GM23338 (cell line): ENCODE results near the gene ANO4. TPM values are rescaled to one million over a fixed set of nuclear protein-coding genes. Genes with fewer than 3 reads are reported as not detected.

Experiments
- ATAC-seq: fragments of 200-7000 bp; cut with Tn5 transposase; 3 replicates; pipeline ENCODE4 v1.9.1; 2020
- DNase-seq: peaks from one replicate; pipeline ENCODE4 v3.0.0-alpha.2; 2015; ENCODE audit warnings: low spot score
- H2AFZ ChIP-seq: fragments of 200-600 bp; sonication (generic); 2 replicates; pipeline ENCODE4 v1.8.0; 2016; ENCODE audit warnings: antibody characterized with exemption, mild to moderate bottlenecking, moderate library complexity
- H3F3A ChIP-seq: fragments of 200-600 bp; sonication (generic); replicated peaks from 2 replicates; pipeline ENCODE4 v1.8.0; 2017; ENCODE audit warnings: antibody characterized with exemption, mixed run types, low read depth
- H3K27ac ChIP-seq: fragments of 200-600 bp; sonication (generic); 2 replicates; pipeline ENCODE4 v1.6.1; 2016; ENCODE audit warnings: low read depth
- H3K27me3 ChIP-seq: fragments of 200-600 bp; sonication (generic); 2 replicates; pipeline ENCODE4 v1.8.0; 2016; ENCODE audit warnings: mild to moderate bottlenecking, mixed run types, moderate library complexity; ENCODE audit not compliant: insufficient read depth
- H3K36me3 ChIP-seq: fragments of 200-600 bp; sonication (generic); 2 replicates; pipeline ENCODE4 v1.8.0; 2016; ENCODE audit warnings: mild to moderate bottlenecking; ENCODE audit not compliant: insufficient read depth
- H3K4me1 ChIP-seq: fragments of 200-600 bp; sonication (generic); 2 replicates; pipeline ENCODE4 v1.8.0; 2016; ENCODE audit warnings: mild to moderate bottlenecking, moderate library complexity; ENCODE audit not compliant: insufficient read depth
- H3K4me2 ChIP-seq: fragments of 200-600 bp; sonication (generic); 2 replicates; pipeline ENCODE4 v1.7.1; 2017; ENCODE audit warnings: mixed run types
- H3K4me3 ChIP-seq: fragments of 200-600 bp; sonication (generic); 2 replicates; pipeline ENCODE4 v1.6.1; 2016; ENCODE audit warnings: mixed run types
- H3K79me2 ChIP-seq: fragments of 200-600 bp; sonication (generic); replicated peaks from 2 replicates; pipeline ENCODE4 v1.8.0; 2017; ENCODE audit warnings: mild to moderate bottlenecking; ENCODE audit not compliant: insufficient read depth
- H3K9me2 ChIP-seq: fragments of 200-600 bp; sonication (generic); 2 replicates; pipeline ENCODE4 v1.8.0; 2017; ENCODE audit not compliant: insufficient read depth
- H4K20me1 ChIP-seq: fragments of 200-600 bp; sonication (generic); replicated peaks from 2 replicates; pipeline ENCODE4 v1.8.0; 2017; ENCODE audit warnings: mild to moderate bottlenecking; ENCODE audit not compliant: insufficient read depth
- H3K27ac Mint-ChIP-seq: 2 replicates; pipeline ENCODE4 v1.8.0; 2020; ENCODE audit warnings: inconsistent platforms, mild to moderate bottlenecking, moderate library complexity, mixed read lengths
- H3K27me3 Mint-ChIP-seq: 3 replicates; pipeline ENCODE4 v1.8.0; 2022; ENCODE audit warnings: low read depth, mild to moderate bottlenecking, moderate library complexity, mixed read lengths, inconsistent platforms; ENCODE audit not compliant: insufficient read depth, poor library complexity
- H3K36me3 Mint-ChIP-seq: 3 replicates; pipeline ENCODE4 v1.8.0; 2021; ENCODE audit warnings: low read depth, mild to moderate bottlenecking, inconsistent platforms, moderate library complexity, mixed read lengths
- H3K4me1 Mint-ChIP-seq: 3 replicates; pipeline ENCODE4 v1.8.0; 2020; ENCODE audit warnings: mild to moderate bottlenecking, inconsistent platforms, mixed read lengths
- H3K4me3 Mint-ChIP-seq: 3 replicates; pipeline ENCODE4 v1.8.0; 2021; ENCODE audit warnings: moderate library complexity, mild to moderate bottlenecking, inconsistent platforms, mixed read lengths
- H3K9me3 Mint-ChIP-seq: 3 replicates; pipeline ENCODE4 v1.8.0; 2020; ENCODE audit warnings: moderate library complexity, mild to moderate bottlenecking, inconsistent platforms, mixed read lengths
- CREB1 ChIP-seq: fragments of 250-450 bp; sonication (Bioruptor Pico); IDR thresholded peaks from 2 replicates; pipeline ENCODE4 v1.5.0; 2020; ENCODE audit warnings: low read depth, mild to moderate bottlenecking, moderate library complexity
- CTCF ChIP-seq, 2 experiments: fragments of 200-600 bp in 1 of 2; sonication (generic) in 1 of 2; conservative IDR thresholded peaks; 2 replicates each; pipeline versions ENCODE4 v1.5.1 to v1.6.1; 2016 to 2017; ENCODE audit warnings: antibody characterized with exemption in 2 of 2, low read depth in 2 of 2, mild to moderate bottlenecking in 2 of 2, moderate library complexity in 1 of 2
- ETS1 ChIP-seq: IDR thresholded peaks from 2 replicates; pipeline ENCODE4 v1.6.1; 2016; ENCODE audit warnings: antibody characterized with exemption
- EZH2 ChIP-seq: fragments of 200-600 bp; sonication (generic); IDR thresholded peaks from one replicate; pipeline ENCODE4 v1.8.0; 2017; ENCODE audit warnings: antibody characterized with exemption, mild to moderate bottlenecking, low read depth; ENCODE audit not compliant: unreplicated experiment
- EZH2phosphoT487 ChIP-seq: fragments of 200-600 bp; sonication (generic); IDR thresholded peaks from one replicate; pipeline ENCODE4 v1.8.1; 2018; ENCODE audit warnings: antibody characterized with exemption; ENCODE audit not compliant: unreplicated experiment
- JUNB ChIP-seq: IDR thresholded peaks from one replicate; pipeline ENCODE4 v1.6.1; 2016; ENCODE audit warnings: antibody characterized with exemption; ENCODE audit not compliant: unreplicated experiment
- NANOG ChIP-seq: IDR thresholded peaks from 2 replicates; pipeline ENCODE4 v1.6.1; 2016; ENCODE audit warnings: antibody characterized with exemption, borderline replicate concordance
- REST ChIP-seq: IDR thresholded peaks from one replicate; pipeline ENCODE4 v1.6.1; 2018; ENCODE audit warnings: antibody characterized with exemption; ENCODE audit not compliant: unreplicated experiment
- STAT1 ChIP-seq: IDR thresholded peaks from one replicate; pipeline ENCODE4 v1.6.1; 2016; ENCODE audit warnings: antibody characterized with exemption; ENCODE audit not compliant: unreplicated experiment
- ZNF114 ChIP-seq: fragments of 250-450 bp; sonication (Bioruptor Pico); IDR thresholded peaks from 2 replicates; pipeline ENCODE4 v1.5.0; 2020; ENCODE audit warnings: mild to moderate bottlenecking, moderate library complexity
- ZNF331 ChIP-seq: fragments of 250-450 bp; sonication (Bioruptor Pico); IDR thresholded peaks from 2 replicates; pipeline ENCODE4 v1.5.0; 2020; ENCODE audit warnings: low read depth, mild to moderate bottlenecking, moderate library complexity
- polyA plus RNA-seq: library from polyadenylated mRNA; unstranded; fragments of >200 nt; fragmentation: Nextera tagmentation; extraction: Ambion mirVana; gene quantifications from 2 replicates; pipeline ENCODE4 v1.2.1, GENCODE V29; 2016
- total RNA-seq: library from RNA; depleted of rRNA; stranded (reverse); fragments of >200 nt; shearing (Covaris generic); gene quantifications from 2 replicates; pipeline ENCODE4 v1.2.3, GENCODE V29; 2014
- TF ChIP-seq, protein P1 (sequence below): fragments of 250-450 bp; sonication (Bioruptor Pico); IDR thresholded peaks from 2 replicates; pipeline ENCODE4 v1.5.0; 2020; ENCODE audit warnings: mild to moderate bottlenecking, moderate library complexity

Gene ANO4
- total and polyA plus RNA-seq, 2 experiments from 2014 or later = 1.7 to 8.7 TPM

DNA sequence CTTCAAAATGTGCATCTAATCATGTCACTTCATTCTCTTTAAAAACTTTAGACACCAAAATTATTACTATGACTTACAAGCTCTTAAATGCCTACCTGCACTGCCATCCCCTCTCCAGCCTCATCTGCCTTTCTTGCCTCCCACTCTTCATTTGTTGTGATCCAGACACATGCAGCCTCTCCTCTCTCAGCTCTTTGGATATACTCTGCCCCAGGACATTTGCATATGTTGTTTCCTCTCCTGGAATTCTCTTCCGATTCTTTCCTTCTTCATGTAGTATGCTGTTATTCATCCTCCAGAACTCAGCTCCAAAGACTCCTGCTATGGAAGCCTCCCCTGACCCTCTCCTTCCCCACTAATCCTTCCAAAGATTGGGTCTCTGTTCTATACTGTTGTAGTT lies 197.6 kb downstream of the ANO4 start:
- Histone ChIP-seq H4K20me1 (no peaks in the 10 kb centered on the region), H2AFZ (no peak overlapping the region), H3K27me3 (no peaks in the 10 kb centered on the region), H3K9me2 (no peaks in the 10 kb centered on the region), H3K4me2 (no peak overlapping the region), H3K79me2 (no peaks in the 10 kb centered on the region), H3K27ac (no peak overlapping the region), H3K4me1 (peaks cover 11% of the 10 kb centered on the region), H3K36me3 (no peaks in the 10 kb centered on the region), H3F3A (no peaks in the 10 kb centered on the region), H3K4me3 (no peak overlapping the region)
- Mint-ChIP-seq H3K9me3 (no peaks in the 10 kb centered on the region), H3K27ac (no peak overlapping the region), H3K27me3 (no peaks in the 10 kb centered on the region), H3K4me1 (peaks cover 25% of the 10 kb centered on the region), H3K36me3 (no peaks in the 10 kb centered on the region), H3K4me3 (no peak overlapping the region)
- DNase-seq (no peak), ATAC-seq (no peak)
- TF ChIP-seq ZNF114 (CRISPR knock-in tag) (no peak), ETS1 (no peak), STAT1 (no peak), EZH2 (no peak), EZH2phosphoT487 (no peak), ZNF331 (CRISPR knock-in tag) (no peak), NANOG (no peak), CREB1 (CRISPR knock-in tag) (no peak), REST (no peak), JUNB (no peak), CTCF (conservative IDR thresholded peaks at IDR 0.05; ENCODE audit: low read depth in 2 of 2) (no peak)
- TF ChIP-seq, protein P1, sequence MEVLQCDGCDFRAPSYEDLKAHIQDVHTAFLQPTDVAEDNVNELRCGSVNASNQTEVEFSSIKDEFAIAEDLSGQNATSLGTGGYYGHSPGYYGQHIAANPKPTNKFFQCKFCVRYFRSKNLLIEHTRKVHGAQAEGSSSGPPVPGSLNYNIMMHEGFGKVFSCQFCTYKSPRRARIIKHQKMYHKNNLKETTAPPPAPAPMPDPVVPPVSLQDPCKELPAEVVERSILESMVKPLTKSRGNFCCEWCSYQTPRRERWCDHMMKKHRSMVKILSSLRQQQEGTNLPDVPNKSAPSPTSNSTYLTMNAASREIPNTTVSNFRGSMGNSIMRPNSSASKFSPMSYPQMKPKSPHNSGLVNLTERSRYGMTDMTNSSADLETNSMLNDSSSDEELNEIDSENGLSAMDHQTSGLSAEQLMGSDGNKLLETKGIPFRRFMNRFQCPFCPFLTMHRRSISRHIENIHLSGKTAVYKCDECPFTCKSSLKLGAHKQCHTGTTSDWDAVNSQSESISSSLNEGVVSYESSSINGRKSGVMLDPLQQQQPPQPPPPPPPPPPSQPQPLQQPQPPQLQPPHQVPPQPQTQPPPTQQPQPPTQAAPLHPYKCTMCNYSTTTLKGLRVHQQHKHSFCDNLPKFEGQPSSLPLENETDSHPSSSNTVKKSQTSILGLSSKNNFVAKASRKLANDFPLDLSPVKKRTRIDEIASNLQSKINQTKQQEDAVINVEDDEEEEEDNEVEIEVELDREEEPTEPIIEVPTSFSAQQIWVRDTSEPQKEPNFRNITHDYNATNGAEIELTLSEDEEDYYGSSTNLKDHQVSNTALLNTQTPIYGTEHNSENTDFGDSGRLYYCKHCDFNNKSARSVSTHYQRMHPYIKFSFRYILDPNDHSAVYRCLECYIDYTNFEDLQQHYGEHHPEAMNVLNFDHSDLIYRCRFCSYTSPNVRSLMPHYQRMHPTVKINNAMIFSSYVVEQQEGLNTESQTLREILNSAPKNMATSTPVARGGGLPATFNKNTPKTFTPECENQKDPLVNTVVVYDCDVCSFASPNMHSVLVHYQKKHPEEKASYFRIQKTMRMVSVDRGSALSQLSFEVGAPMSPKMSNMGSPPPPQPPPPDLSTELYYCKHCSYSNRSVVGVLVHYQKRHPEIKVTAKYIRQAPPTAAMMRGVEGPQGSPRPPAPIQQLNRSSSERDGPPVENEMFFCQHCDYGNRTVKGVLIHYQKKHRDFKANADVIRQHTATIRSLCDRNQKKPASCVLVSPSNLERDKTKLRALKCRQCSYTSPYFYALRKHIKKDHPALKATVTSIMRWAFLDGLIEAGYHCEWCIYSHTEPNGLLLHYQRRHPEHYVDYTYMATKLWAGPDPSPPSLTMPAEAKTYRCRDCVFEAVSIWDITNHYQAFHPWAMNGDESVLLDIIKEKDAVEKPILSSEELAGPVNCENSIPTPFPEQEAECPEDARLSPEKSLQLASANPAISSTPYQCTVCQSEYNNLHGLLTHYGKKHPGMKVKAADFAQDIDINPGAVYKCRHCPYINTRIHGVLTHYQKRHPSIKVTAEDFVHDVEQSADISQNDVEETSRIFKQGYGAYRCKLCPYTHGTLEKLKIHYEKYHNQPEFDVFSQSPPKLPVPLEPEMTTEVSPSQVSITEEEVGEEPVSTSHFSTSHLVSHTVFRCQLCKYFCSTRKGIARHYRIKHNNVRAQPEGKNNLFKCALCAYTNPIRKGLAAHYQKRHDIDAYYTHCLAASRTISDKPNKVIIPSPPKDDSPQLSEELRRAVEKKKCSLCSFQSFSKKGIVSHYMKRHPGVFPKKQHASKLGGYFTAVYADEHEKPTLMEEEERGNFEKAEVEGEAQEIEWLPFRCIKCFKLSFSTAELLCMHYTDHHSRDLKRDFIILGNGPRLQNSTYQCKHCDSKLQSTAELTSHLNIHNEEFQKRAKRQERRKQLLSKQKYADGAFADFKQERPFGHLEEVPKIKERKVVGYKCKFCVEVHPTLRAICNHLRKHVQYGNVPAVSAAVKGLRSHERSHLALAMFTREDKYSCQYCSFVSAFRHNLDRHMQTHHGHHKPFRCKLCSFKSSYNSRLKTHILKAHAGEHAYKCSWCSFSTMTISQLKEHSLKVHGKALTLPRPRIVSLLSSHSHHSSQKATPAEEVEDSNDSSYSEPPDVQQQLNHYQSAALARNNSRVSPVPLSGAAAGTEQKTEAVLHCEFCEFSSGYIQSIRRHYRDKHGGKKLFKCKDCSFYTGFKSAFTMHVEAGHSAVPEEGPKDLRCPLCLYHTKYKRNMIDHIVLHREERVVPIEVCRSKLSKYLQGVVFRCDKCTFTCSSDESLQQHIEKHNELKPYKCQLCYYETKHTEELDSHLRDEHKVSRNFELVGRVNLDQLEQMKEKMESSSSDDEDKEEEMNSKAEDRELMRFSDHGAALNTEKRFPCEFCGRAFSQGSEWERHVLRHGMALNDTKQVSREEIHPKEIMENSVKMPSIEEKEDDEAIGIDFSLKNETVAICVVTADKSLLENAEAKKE (CRISPR knock-in tag) = no peak
